Mucosa of descending colon (tissue), 3 donors: ENCODE results near the gene ADAM30. TPM values are rescaled to one million over a fixed set of nuclear protein-coding genes. Genes with fewer than 3 reads are reported as not detected.

Experiments used
- ATAC-seq: fragments of 200-7000 bp; cut with Tn5 transposase; one replicate; pipeline ENCODE4 v1.9.1; 2020; ENCODE audit warnings: mild to moderate bottlenecking, moderate library complexity
- DNase-seq, 3 donors: peaks; one replicate each; pipeline ENCODE4 v3.0.0-alpha.2; 2020
- H3K36me3 ChIP-seq: fragments of 200-600 bp; one replicate; pipeline ENCODE4 v1.8.0; 2021; ENCODE audit warnings: low read depth, mild to moderate bottlenecking
- H3K4me1 ChIP-seq: fragments of 200-600 bp; one replicate; pipeline ENCODE4 v1.8.0; 2021; ENCODE audit warnings: low read depth, mild to moderate bottlenecking
- H3K4me3 ChIP-seq: fragments of 200-600 bp; one replicate; pipeline ENCODE4 v1.8.0; 2021; ENCODE audit warnings: mild to moderate bottlenecking
- H3K9me3 ChIP-seq: fragments of 200-600 bp; one replicate; pipeline ENCODE4 v1.8.0; 2021; ENCODE audit warnings: mild to moderate bottlenecking
- CTCF ChIP-seq: fragments of 200-600 bp; IDR thresholded peaks from one replicate; pipeline ENCODE4 v1.8.0; 2022; ENCODE audit warnings: antibody characterized with exemption, mild to moderate bottlenecking
- intact Hi-C, 2 donors: fragments of 100-400 bp; cut with DNase I in 1 of 2; cut with micrococcal nuclease in 1 of 2; formaldehyde crosslinking; loops; one replicate each; pipeline versions ENCODE4 v1.11.0 to v1.11.1; 2022; cut with DNase I, micrococcal nuclease
- total RNA-seq, 3 donors: library from RNA; stranded (reverse); fragmentation: NEBNext Ultra II Directional in 2 of 3; extraction: Animal tissue kit (Norgen Biotek cat#: 25700) in 2 of 3; gene quantifications; one replicate each; pipeline versions ENCODE4 v1.2.1 to v1.2.4, GENCODE V29; 2021 to 2023
- donor health status: DM: no; HTN: no; CAD: no; lungs with moderate emphysema.
- donor health status: DM: no; HTN: no; CAD: no.
- donor health status: DM: no; HTN: yes; CAD: no.

ADAM30 gene
- total RNA-seq, 3 donors from 2014 or later = not detected

- no peak for ATAC-seq
- no peaks in the 10 kb centered on the region for H3K36me3 ChIP-seq
- TF ChIP-seq CTCF = no peak
- H3K4me1 ChIP-seq = no peaks in the 10 kb centered on the region
- H3K4me3 ChIP-seq = no peak overlapping the region
- H3K9me3 ChIP-seq = no peaks in the 10 kb centered on the region
- intact Hi-C loops = no loop called here
- no peak for DNase-seq
These were observed 8.9 kb downstream of the ADAM30 start for GRCh38 chr1:119887427-119887826.

- peak; percentile 47 to 87 (median 72) for DNase-seq
- intact Hi-C loops = no loop called here
- H3K9me3 ChIP-seq = no peaks in the 10 kb centered on the region
- peak; percentile 61 for TF ChIP-seq CTCF
- no peaks in the 10 kb centered on the region for H3K36me3 ChIP-seq
- H3K4me1 ChIP-seq = no peaks in the 10 kb centered on the region
- no peak overlapping the region for H3K4me3 ChIP-seq
- peak; percentile 86 for ATAC-seq
These were observed 10.2 kb downstream of the ADAM30 start for GRCh38 chr1:119885903-119886783.

GRCh38 chr1:119884711-119885110, 11.6 kb downstream of the ADAM30 start:
- H3K4me3 ChIP-seq = no peak overlapping the region
- ATAC-seq (no peak), DNase-seq (no peak)
- intact Hi-C loops = no loop called here
- no peaks in the 10 kb centered on the region for H3K4me1 ChIP-seq
- no peaks in the 10 kb centered on the region for H3K9me3 ChIP-seq
- H3K36me3 ChIP-seq = no peaks in the 10 kb centered on the region
- no peak for TF ChIP-seq CTCF

- Histone ChIP-seq H3K4me3 (no peak overlapping the region), H3K36me3 (no peaks in the 10 kb centered on the region), H3K4me1 (no peaks in the 10 kb centered on the region), H3K9me3 (no peaks in the 10 kb centered on the region)
- ATAC-seq (no peak), DNase-seq (no peak)
- intact Hi-C loops = no loop called here
- no peak for TF ChIP-seq CTCF
These were observed 12.5 kb downstream of the ADAM30 start for GRCh38 chr1:119883826-119884225.

- DNase-seq (peak in 1 of 3 donors; percentile 68), ATAC-seq (peak; percentile 79)
- Histone ChIP-seq H3K36me3 (no peaks in the 10 kb centered on the region), H3K4me3 (no peak overlapping the region), H3K4me1 (no peaks in the 10 kb centered on the region), H3K9me3 (no peaks in the 10 kb centered on the region)
- intact Hi-C loops = no loop called here
- no peak for TF ChIP-seq CTCF
These were observed 13.9 kb downstream of the ADAM30 start for GRCh38 chr1:119882132-119883049.
